H54 (cell line): ENCODE data around the gene NDUFV3.
"Not testable (repeated sequence)": the region's sequence is repeated elsewhere in the genome, so short reads cannot be mapped to it uniquely, and the experiment has no call there.

ENCODE experiments used
- DNase-seq: peaks from one replicate; pipeline ENCODE4 v3.0.0; 2011; ENCODE audit warnings: low spot score, mixed read lengths; ENCODE audit not compliant: insufficient read length
- FAIRE-seq: peaks from 3 replicates; lab custom pipeline; 2011; peaks lifted over from hg19 to GRCh38; lab: Jason Lieb, UNC
- POLR2A ChIP-seq: IDR thresholded peaks from 2 replicates; pipeline ENCODE4 v1.6.1; 2011; ENCODE audit warnings: low read depth, mild to moderate bottlenecking, low read length

Gene NDUFV3

DNA sequence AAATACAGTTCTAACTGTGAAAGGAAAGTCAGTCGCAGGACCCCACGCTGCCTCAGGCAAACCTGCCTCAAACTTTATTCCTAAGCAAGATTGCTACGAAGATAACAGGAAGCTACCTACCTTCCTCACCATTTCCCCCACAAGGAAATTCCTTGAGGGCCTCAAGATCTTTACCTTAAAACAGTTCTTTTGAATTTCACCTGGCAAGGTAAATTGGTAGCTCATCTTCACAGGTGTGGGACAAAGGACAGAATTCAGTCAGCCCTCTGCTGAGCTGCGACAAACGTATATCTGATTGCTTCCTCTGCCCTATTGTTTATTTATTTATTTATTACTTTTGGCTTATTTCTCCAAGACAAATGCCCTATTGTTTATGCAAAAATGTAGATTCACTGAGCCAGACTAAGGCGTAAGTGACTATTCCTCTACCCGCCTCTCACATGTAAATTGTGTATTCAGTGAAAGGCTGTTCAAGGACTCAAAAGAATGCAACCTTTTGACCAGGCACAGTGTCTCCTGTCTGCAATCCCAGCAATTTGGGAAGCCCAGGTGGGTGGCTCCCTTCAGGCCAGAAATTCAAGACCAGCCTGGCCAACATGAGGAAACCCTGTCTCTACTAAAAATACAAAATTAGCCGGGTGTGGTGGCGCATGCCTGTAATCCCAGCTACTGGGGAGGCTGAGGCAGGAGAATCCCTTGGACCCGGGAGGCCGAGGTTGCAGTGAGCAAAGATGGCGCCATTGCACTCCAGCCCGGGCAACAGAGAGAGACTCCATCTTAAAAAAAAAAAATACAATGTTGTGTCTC is 63.9 kb downstream of the NDUFV3 start:
- no peak for TF ChIP-seq POLR2A
- DNase-seq = no peak
- FAIRE-seq = no peak

DNA sequence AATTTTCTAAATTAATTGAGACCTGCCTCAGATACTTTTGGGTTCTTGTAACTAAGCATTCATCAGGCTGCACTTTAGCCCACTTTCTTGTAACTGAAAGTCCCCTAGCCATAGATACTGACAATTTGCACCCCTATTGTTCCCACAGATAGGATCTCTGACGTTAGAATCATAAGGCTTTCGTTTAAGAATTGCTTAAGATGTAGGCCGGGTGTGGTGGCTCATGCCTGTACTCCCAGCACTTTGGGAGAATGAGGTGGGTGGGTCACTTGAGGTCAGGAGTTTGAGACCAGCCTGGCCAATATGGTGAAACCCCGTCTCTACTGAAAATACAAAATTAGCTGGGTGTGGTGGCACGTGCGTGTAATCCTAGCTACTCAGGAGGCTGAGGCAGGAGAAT is 65.0 kb downstream of the NDUFV3 start:
- not testable (repeated sequence) for FAIRE-seq

DNA sequence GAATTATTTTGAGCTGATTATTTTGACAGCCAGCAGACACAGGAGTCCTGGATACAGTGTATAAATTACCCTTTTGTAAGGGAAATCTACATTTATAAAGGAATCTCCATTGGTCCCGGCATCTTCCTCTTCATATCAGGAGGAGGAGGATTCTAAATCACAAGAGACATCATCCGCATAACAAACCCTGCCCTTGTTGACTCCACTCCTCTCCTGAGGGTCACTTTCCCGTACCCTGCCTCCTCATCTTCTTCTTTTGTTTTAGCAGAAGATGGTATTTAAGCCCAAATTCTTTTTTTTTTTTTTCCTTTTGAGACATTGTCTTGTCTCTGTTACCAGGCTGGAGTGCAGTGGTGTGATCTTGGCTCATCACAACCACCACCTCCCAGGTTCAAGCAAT is 66.6 kb downstream of the NDUFV3 start:
- no peak for FAIRE-seq
- TF ChIP-seq POLR2A = no peak
- DNase-seq = no peak

More for the DNA sequence above, 65.0 kb downstream of the NDUFV3 start:
- not testable (repeated sequence) for DNase-seq

DNA sequence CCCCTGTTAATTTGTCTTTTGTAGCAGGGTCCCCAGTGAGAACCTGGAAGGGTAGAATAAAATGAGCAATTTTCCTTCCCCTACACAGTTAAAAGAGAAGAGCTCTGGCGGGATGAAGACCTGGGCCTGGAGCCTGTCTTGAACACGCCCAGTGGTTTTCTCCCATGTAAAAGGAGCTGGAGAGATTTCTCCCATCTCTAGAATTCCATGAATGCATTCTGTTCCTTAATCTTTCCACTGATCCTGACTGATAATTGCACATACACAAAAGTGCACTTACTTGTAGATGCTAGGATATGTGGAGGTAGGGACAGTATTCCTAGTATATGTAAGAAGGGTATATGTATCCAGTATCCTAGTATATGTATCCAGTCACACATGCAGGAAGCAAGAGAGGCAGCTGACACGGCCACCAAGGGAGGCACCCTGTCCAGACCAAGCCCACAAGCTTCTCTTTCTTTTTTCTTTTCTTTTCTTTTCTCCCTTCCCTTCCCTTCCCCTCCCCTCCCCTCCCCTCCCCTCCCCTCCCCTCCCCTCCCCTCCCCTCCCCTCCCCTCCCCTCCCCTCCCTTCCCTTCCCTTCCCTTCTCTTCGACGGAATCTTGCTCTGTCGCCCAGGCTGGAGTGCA is 69.4 kb downstream of the NDUFV3 start:
- no peak for FAIRE-seq
- no peak for TF ChIP-seq POLR2A
- DNase-seq = no peak
